Measurements from ENCODE around the gene ME3. TPM values are rescaled to one million over a fixed set of nuclear protein-coding genes. Genes with fewer than 3 reads are reported as not detected.

The ME3 gene
- total RNA-seq, 1 experiment from 2014 or later = 28.7 TPM

- no peak for DNase-seq (ENCODE audit: low spot score)
- in situ Hi-C loops (cut with HindIII; ENCODE audit: low sequenced_read_pairs) = no loop called here
These were observed 161.7 kb downstream of the ME3 start for GRCh38 chr11:86510674-86511073.

GRCh38 chr11:86510097-86510496 lies 162.3 kb downstream of the ME3 start:
- in situ Hi-C loops (cut with HindIII; ENCODE audit: low sequenced_read_pairs) = no loop called here
- DNase-seq (ENCODE audit: low spot score) = no peak

- DNase-seq (ENCODE audit: low spot score) = no peak
- in situ Hi-C loops (cut with HindIII; ENCODE audit: low sequenced_read_pairs) = no loop called here
These were observed 162.8 kb downstream of the ME3 start for GRCh38 chr11:86509588-86509974.

GRCh38 chr11:86508604-86509587 lies 163.5 kb downstream of the ME3 start:
- in situ Hi-C loops (cut with HindIII; ENCODE audit: low sequenced_read_pairs) = no loop called here

GRCh38 chr11:86507249-86507845 lies 165.1 kb downstream of the ME3 start:
- no peak for DNase-seq (ENCODE audit: low spot score)
- in situ Hi-C loops (cut with HindIII; ENCODE audit: low sequenced_read_pairs) = no loop called here

More at GRCh38 chr11:86508604-86509587, 163.5 kb downstream of the ME3 start:
- DNase-seq (ENCODE audit: low spot score) = no peak

- DNase-seq (ENCODE audit: low spot score) = no peak
- in situ Hi-C loops (cut with HindIII; ENCODE audit: low sequenced_read_pairs) = no loop called here
These were observed 166.2 kb downstream of the ME3 start for GRCh38 chr11:86506235-86506634.

- no peak for DNase-seq (ENCODE audit: low spot score)
- in situ Hi-C loops (cut with HindIII; ENCODE audit: low sequenced_read_pairs) = no loop called here
These were observed 169.3 kb downstream of the ME3 start for GRCh38 chr11:86503131-86503530.

GRCh38 chr11:86502137-86502642 lies 170.2 kb downstream of the ME3 start:
- in situ Hi-C loops (cut with HindIII; ENCODE audit: low sequenced_read_pairs) = no loop called here
- DNase-seq (ENCODE audit: low spot score) = no peak

GRCh38 chr11:86500500-86501140 lies 171.8 kb downstream of the ME3 start:
- in situ Hi-C loops (cut with HindIII; ENCODE audit: low sequenced_read_pairs) = no loop called here
- no peak for DNase-seq (ENCODE audit: low spot score)

- no peak for DNase-seq (ENCODE audit: low spot score)
- in situ Hi-C loops (cut with HindIII; ENCODE audit: low sequenced_read_pairs) = no loop called here
These were observed 172.7 kb downstream of the ME3 start for GRCh38 chr11:86499723-86500129.

GRCh38 chr11:86497836-86498235 lies 174.6 kb downstream of the ME3 start:
- in situ Hi-C loops (cut with HindIII; ENCODE audit: low sequenced_read_pairs) = no loop called here
- DNase-seq (ENCODE audit: low spot score) = no peak

- no peak for DNase-seq (ENCODE audit: low spot score)
- in situ Hi-C loops (cut with HindIII; ENCODE audit: low sequenced_read_pairs) = no loop called here
These were observed 175.1 kb downstream of the ME3 start for GRCh38 chr11:86497310-86497709.

GRCh38 chr11:86495351-86495750 lies 177.1 kb downstream of the ME3 start:
- DNase-seq (ENCODE audit: low spot score) = no peak
- in situ Hi-C loops (cut with HindIII; ENCODE audit: low sequenced_read_pairs) = no loop called here

- DNase-seq (ENCODE audit: low spot score) = no peak
- in situ Hi-C loops (cut with HindIII; ENCODE audit: low sequenced_read_pairs) = no loop called here
These were observed 179.9 kb downstream of the ME3 start for GRCh38 chr11:86492370-86493010.

- in situ Hi-C loops (cut with HindIII; ENCODE audit: low sequenced_read_pairs) = no loop called here
- DNase-seq (ENCODE audit: low spot score) = no peak
These were observed 181.4 kb downstream of the ME3 start for GRCh38 chr11:86491027-86491426.

GRCh38 chr11:86490582-86490981 lies 181.8 kb downstream of the ME3 start:
- DNase-seq (ENCODE audit: low spot score) = no peak
- in situ Hi-C loops (cut with HindIII; ENCODE audit: low sequenced_read_pairs) = no loop called here

GRCh38 chr11:86489442-86489841 lies 183.0 kb downstream of the ME3 start:
- DNase-seq (ENCODE audit: low spot score) = no peak
- in situ Hi-C loops (cut with HindIII; ENCODE audit: low sequenced_read_pairs) = no loop called here

GRCh38 chr11:86488553-86488952 lies 183.9 kb downstream of the ME3 start:
- in situ Hi-C loops (cut with HindIII; ENCODE audit: low sequenced_read_pairs) = no loop called here
- DNase-seq (ENCODE audit: low spot score) = no peak

GRCh38 chr11:86487671-86488070 lies 184.7 kb downstream of the ME3 start:
- no peak for DNase-seq (ENCODE audit: low spot score)
- in situ Hi-C loops (cut with HindIII; ENCODE audit: low sequenced_read_pairs) = no loop called here
